G401 (cell line): ENCODE measurements around the gene TMEM179. TPM values are rescaled to one million over a fixed set of nuclear protein-coding genes. Genes with fewer than 3 reads are reported as not detected.

Experiments
- DNase-seq: peaks from one replicate; pipeline ENCODE4 v3.0.0-alpha.2; 2015; ENCODE audit warnings: low spot score
- in situ Hi-C: cut with HindIII; loops from 2 replicates; pipeline ENCODE4 v1.10.0; 2016; ENCODE audit warnings: low sequenced_read_pairs, mixed read lengths
- total RNA-seq: library from RNA; depleted of rRNA; stranded (reverse); fragments of >200 nt; shearing (Covaris generic); gene quantifications from 2 replicates; pipeline ENCODE4 v1.2.3, GENCODE V29; 2014

Gene TMEM179
- total RNA-seq, 1 experiment from 2014 or later, result not detected

DNA sequence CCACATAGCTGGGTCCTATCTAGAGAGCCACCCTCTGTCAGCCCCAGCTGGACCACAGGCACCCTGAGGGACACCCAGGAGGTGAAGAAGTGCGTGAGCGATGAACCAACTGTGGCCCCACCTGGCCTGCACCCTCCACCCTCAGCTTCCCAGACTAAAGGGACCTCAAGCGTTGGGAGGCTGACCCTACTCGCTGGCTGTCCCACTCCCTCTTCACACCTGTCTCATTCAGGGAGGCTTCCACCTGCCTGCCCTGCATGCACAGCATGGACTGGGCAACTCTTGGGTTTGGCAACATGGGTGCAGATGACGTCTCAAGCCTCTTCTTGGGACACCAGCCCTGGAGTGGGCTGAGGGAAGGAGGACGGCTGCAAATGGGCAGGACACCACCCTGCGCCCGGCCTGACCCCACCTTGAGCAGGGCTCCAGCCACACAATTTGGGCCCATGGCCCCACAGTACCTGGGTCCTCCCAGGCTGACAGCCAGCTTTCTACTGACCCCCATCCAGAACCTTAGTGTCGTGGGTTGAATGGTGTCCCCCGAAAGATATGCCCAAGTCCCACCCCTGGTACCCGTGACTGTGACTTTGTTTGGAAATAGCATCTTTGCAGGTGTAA lies 2.1 kb downstream of the TMEM179 start:
- DNase-seq, result no peak
- in situ Hi-C loops, result no loop called here

DNA sequence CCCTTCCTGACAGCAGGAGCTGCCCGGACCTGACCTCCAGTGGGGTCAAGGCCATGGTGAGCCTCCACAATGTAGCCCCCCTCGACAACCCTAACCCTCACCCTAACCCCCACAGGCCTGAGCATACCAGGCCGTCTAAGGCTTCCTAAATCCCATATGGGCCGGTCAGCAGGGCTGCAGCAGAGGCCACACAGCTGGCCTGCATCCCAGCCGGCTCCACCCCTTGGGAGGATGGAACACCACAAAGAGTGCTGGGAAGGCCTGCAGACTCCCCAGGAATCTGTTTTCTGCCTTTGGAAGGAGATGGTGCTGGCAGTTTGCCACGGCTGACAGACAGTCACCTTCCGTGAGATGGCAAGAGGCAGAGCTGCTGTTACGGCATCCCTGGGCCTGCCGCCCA lies 2.8 kb downstream of the TMEM179 start:
- in situ Hi-C loops, result no loop called here
- peak; percentile 50 for DNase-seq

DNA sequence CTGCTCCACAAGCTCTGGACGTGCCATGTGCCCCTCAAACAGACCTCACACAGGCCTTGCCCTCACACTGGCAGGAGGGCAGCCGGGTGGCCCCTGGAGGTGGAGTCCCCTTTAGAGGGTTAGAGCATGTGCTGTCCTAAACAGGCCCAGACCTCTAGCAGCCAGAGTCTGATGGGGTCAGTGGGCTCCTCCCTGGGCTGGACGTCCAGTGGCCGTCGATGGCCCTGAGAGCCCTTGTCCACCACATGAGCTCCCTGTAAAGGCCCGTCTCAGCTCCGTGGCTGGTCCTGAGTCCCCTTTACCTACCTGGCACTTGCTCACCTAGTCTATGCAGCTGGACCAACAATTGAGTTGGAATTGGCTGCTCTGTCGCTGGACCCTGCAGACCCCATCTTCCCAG lies 3.8 kb downstream of the TMEM179 start:
- in situ Hi-C loops, result no loop called here
- no peak for DNase-seq

DNA sequence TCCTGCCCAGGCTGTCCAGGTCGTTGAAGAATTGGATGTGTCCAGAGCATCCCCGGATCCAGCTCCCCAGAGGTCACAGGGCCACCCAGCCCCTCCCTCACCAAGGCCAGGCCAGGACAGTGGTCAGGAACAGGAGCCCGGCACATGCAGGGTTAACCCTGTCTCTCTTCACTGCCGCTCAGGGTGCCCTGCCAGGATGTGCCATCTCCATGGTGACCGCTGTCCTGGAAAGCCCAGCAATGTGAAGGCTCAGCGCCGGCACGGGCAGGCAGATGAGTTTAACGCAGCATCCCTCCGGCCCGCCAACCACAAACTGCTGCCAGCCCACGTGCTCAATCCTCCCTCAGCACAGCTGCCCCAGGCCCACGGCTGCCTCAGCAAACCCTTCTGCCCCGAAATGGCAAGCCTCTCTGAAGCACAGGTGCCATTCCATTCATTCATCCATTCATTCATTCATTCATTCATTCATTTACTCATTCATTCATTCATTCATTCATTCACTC lies 4.4 kb downstream of the TMEM179 start:
- in situ Hi-C loops, result no loop called here
- DNase-seq, result peak; percentile 41

DNA sequence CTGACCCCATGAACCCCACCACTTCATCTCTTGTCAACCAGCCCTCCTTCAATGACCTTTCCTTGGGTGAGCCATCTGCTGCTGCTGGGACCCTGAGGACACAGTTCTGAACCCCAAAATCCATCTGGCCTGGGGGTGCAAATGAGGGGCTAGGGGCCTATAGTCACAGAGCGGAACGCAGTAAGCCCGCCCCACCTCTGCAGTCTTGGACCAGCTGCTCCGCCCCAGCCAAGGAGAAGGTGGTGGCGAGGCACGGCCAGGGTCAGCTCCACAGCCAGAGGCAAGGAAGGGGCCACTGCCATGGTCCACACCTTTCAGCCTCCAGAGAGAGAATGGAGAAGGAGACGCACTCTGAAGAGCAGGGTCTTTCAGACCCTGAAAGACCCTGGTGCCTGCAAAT lies 5.1 kb downstream of the TMEM179 start:
- in situ Hi-C loops, result loop anchor here (10.0 kb wide), 1 partner anchor 435 kb away; no protein-coding TSS in a partner anchor
- DNase-seq, result no peak

DNA sequence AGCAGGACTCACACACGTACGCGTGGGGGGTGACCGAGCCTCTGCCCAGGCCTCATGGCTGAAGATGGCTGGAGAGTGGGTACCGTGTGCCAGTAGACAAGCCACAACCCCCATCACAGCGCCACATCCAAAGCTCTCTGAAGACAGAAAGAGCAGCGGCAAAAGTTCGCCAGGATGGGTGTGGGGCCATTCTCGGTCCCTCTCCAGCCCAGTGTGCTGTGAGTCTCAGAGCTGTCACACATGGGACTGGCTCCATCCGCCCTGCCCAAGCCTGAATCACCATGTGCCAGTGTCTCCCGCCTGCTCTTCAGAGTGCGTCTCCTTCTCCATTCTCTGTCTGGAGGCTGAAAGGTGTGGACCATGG lies 5.7 kb downstream of the TMEM179 start:
- in situ Hi-C loops, result loop anchor here (10.0 kb wide), 1 partner anchor 434 kb away; no protein-coding TSS in a partner anchor
- DNase-seq, result no peak

DNA sequence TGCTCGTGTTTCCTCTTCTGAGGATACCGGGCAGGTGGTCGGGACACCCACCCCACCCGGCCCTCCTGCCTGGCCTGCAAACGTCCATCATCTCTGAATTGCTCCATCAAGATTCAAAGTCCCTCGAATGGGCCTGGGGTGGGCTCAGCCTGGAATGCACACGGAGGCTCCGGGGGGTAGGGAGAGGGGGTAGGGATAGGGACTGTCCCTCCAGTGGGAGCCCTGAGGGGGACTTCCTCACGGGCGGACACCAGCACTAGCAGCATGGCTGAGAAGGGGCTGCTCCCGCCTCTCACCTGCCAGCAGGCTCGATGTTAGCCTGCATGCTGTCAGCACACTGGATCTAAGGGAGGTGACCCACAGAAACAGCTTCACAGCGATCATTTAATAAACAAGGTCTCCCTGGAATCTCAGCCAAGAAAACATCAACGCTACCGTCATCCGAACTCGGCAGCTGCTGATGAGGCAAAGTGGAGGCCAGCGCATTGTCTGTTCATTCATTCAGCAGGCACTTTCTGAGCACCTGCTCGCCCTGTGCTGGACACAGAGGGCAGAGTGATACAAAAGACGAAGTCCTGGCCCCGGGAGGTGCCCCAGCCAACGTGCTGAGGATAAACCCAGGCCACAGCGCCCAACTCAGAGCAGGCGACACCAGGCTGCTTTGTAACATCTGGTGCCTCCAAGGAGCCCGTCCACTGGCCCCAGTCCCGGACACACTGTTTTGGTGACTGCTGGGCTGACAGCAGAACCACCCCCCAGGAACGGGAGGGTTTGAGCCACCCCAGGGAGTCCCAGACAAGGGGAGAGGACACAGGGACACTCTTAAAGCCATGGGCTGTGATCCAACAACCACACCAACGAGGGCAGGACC lies 6.3 kb downstream of the TMEM179 start:
- no peak for DNase-seq
- in situ Hi-C loops, result loop anchor here (10.0 kb wide), 1 partner anchor 433 kb away; no protein-coding TSS in a partner anchor

DNA sequence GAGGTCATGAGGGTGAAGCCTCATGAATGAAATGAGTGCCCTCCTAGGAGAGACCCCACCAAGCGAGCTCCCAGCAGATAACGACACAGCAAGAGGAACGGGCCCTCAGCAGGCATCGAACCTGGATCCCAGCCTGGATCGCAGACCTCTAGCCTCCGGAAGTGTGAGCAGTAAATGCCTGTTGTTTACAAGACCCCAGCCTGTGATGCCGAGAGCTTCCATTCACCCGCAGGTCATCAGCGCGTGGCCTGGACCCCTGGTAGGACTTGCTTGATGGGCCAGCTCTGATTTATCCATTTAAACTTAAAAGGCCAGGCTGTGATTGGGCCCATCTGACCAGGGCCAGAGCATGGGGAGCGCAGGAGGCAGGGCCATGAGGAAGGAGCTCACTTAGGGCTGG lies 7.0 kb downstream of the TMEM179 start:
- in situ Hi-C loops, result loop anchor here (10.0 kb wide), 1 partner anchor 433 kb away; no protein-coding TSS in a partner anchor
- no peak for DNase-seq

DNA sequence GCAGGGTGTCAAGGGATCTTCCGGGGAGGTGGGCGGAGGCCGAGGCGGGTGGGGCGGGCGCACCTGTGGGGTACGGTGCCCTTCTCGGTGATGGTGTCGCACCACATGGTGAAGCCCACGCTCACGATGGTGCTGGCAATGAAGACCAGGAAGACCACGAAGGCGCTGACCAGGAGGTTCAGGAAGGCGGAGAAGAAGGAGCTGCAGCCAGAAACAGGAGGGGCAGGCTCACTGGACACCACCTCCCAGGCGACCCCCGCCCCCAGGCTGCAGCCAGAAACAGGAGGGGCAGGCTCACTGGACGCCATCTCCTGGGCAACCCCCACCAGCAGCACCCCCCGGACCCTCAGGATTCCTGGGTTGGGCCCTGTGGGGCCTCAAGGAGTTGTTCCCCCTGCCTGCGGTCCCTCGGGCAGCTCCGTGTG lies 7.6 kb downstream of the TMEM179 start:
- in situ Hi-C loops, result loop anchor here (10.0 kb wide), 1 partner anchor 432 kb away; no protein-coding TSS in a partner anchor
- no peak for DNase-seq

DNA sequence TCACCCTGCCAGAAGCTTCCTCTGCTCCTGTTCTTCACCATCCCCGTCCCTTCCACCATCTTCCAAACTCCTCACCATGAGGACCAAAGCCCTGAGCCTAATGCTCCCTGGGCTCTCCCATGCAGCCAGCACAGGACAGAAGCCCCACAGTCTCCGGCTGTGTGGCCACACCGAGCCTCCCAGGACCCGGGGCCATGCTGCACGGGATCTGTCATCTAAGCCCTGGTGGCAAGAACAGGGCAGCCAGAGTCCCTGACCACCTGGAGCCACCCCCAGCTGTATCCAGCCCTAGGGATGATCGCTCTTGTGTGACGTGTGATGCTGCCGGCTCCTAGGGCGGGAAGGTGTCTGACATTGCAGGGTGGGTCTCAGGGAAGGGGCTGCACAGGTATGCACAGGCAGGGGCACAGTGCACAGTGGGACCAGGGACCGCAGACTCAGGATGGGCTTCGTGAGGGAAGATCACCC lies 8.1 kb downstream of the TMEM179 start:
- in situ Hi-C loops, result loop anchor here (10.0 kb wide), 1 partner anchor 432 kb away; no protein-coding TSS in a partner anchor
- no peak for DNase-seq

DNA sequence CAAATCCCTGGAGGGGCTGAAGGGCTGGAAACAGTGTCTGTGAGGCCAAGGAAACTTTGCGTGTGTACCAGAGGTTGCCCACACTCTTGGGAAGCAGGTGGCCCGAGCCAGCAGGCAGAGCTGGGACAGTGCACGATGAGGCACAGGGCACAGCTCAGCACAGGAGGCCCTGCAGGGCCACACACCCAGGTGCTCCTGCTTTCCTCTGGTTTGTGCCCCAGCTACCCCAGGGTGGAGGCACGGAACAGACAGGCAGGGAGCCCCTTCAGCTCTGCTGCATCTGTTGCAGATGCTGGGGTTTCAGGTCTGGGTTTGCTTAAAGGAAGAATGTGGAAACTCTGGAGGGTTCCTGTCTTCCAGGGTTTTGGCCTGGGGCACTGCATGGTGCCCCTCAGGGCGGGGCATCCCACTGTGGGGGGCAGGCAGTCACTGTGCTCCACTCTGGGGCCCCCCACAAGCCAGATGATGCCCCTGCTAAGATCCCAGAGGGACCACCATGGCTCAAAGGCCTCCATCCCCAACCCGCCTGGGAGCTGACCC lies 8.6 kb downstream of the TMEM179 start:
- no peak for DNase-seq
- in situ Hi-C loops, result loop anchor here (10.0 kb wide), 1 partner anchor 431 kb away; no protein-coding TSS in a partner anchor

DNA sequence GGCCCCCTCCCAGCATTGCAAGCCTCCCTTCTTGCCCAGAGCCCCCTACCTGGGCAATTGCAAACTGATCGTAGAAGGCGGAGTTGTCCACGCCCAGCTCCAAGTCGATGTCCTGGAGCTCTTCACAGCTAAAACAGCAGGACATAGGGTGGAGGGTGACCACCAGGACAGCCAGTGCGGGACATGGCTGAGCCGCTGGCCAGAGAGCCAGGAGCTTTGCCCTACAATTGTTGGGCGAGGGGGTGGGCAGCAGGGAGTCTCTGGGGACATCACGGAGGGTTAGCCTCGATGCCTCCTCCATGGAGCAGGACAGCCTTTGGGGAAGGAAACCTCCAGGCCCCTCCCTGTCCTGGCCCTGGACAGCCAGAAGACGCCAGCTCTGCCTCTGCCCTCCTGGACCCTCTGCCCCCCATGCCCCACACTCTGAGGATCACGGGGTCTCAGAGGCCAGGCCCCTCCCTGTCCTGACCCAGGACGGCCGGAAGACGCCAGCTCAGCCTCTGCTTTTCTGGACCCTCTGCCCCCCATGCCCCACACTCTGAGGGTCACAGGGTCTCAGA lies 9.4 kb downstream of the TMEM179 start:
- no peak for DNase-seq
- in situ Hi-C loops, result loop anchor here (10.0 kb wide), 1 partner anchor 430 kb away; no protein-coding TSS in a partner anchor

DNA sequence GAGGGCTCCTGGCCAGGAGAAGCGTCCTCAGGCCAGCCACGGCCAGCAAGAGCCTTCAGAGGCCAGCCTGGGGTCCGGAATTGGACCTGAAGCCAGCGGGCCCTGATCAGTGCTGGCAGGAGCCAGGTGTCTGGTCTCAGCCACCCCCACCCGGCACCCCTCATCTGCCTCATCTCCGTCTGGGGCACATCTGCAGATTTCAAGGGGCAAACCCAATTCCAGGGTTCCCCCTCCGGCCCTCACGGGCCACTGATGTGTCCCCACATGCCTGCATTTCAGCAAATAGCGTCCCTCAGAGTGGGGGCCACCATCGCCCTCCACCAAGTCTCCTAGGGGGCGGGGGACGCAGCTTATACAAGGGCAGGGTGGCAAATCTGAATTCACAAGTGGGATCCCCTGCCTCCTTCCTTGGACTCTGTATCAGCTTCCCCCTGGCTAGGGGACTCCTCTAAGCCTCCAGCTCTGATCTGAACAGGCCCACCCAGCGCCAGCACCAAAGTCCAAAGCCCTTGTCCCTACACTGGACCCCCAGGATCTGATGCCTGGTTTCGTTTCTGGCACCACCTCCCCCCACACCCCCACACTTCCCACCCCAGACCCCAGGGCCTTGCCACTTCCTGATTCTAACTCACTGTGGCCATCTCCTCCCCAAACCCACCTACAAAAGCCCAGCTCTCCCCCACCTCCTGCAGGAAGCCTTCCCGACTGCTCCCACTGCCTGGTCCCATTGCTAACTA lies 10.1 kb downstream of the TMEM179 start:
- in situ Hi-C loops, result loop anchor here (5.0 to 10.0 kb wide), 2 partner anchors 33 to 430 kb away; no protein-coding TSS in a partner anchor
- no peak for DNase-seq

DNA sequence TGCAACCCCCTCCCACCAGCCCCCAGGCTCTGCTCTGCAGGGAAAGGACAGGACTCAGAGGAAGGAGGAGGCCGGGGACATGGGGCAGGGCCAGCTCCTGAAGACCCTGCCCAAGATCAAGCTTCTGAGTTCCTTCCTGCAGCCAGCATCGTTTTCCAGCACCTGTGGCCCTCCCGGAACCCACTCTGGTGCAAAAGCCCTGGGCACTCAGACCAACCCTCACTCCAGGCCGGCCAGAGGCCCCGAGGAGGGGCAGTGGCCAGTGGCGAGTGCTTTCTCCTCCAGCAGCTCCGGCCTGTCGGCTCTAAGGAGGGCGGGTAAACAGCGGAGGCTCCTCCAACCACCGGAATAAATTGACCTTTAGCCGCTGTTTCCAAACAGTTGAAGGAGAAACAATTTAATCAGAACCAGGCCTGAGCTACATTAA lies 10.8 kb downstream of the TMEM179 start:
- DNase-seq, result no peak
- in situ Hi-C loops, result loop anchor here (5.0 to 10.0 kb wide), 2 partner anchors 34 to 429 kb away; no protein-coding TSS in a partner anchor

DNA sequence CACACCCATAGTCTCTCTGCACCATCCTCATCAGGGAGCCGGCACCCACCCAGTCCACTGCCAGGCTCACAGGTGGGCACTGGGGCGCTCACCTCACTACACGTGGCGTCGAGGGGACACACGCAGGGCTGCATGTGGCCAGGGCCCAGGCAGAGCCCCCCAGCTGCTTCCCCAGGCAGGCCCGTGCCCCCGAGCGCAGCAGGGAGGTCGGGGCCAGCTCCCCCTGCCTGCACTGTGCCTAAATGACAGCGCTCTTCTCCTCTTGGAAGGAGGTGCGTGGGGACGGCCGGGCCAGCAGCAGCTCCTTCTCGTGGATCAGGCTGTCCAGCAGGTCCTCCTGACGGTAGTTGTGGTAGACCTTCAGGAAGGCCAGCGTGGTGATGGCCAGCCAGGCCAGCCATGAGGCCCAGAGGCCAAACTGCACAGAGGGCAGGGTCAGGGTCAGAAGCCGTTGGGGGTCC lies 11.3 kb downstream of the TMEM179 start:
- in situ Hi-C loops, result loop anchor here (5.0 to 10.0 kb wide), 2 partner anchors 34 to 428 kb away; no protein-coding TSS in a partner anchor
- no peak for DNase-seq

DNA sequence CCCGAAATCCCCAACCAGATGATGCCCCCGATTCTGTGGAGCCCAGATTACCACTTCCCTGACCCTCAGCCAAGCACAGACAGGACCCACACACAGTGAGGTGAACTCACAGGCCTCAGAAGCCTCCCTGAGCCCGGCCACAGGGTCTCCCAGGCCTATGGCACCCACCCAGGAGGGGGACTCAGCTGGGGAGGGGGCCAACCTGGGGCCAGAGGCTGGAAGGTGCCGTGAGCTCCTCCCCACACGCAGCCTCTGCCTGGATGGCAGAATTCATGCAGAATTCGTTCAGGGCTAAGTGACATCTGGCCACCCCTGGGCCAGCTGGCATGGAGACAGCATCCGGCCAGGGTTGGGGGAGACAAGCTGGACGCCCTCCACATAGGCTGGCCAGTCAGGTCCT lies 11.8 kb downstream of the TMEM179 start:
- no peak for DNase-seq
- in situ Hi-C loops, result loop anchor here (5.0 to 10.0 kb wide), 2 partner anchors 35 to 428 kb away; no protein-coding TSS in a partner anchor

DNA sequence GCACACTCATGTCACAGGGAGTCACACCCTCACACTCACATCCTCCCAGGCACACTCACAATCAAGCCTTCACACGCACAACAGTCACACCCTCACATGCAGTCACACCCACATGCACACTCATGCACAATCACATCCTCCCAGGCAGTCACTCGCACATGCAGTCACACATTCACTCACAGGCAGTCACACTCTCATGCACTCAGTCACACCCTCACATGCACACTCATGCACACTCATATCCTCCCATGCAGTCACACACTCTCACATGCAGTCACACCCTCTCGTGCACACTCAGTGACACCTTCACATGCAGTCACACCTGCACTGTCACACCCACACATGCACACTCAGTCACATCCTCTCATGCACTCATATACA lies 12.3 kb downstream of the TMEM179 start:
- in situ Hi-C loops, result loop anchor here (5.0 to 10.0 kb wide), 2 partner anchors 35 to 427 kb away; no protein-coding TSS in a partner anchor
- DNase-seq, result no peak
